A673 (cell line): ENCODE results near the gene ALDOA. TPM values are rescaled to one million over a fixed set of nuclear protein-coding genes. Genes with fewer than 3 reads are reported as not detected.
A peak's percentile ranks its signal among the peaks of the same experiment; 100 is the strongest.

Experiments
- BruUV-seq: library from RNA; stranded (reverse); fragments of 400-500 nt; replicated peaks from 2 replicates; lab custom pipeline; 2021; lab: Mats Ljungman, UMichigan
- CTCF ChIA-PET: fragments of 300-600 bp; sonication (Branson Sonifier 250); formaldehyde crosslinking; loops from one replicate; lab custom pipeline; 2022; ENCODE audit warnings: antibody characterized with exemption; lab: Charles Lee
- POLR2A ChIA-PET: fragments of 300-600 bp; sonication (Branson Sonifier 250); formaldehyde crosslinking; loops from one replicate; lab custom pipeline; 2022; ENCODE audit warnings: antibody characterized with exemption; ENCODE audit not compliant: low non-redundant PET; lab: Charles Lee
- DNase-seq: peaks from one replicate; pipeline ENCODE4 v3.0.0-alpha.2; 2015; ENCODE audit warnings: low spot score
- H3K27ac ChIP-seq: fragments of 200-600 bp; sonication (generic); 2 replicates; pipeline ENCODE4 v1.5.1; 2016; ENCODE audit warnings: mixed run types, low read depth, mild to moderate bottlenecking, mixed read lengths, antibody characterized with exemption, low read length; ENCODE audit not compliant: poor library complexity, severe bottlenecking
- H3K27me3 ChIP-seq: fragments of 200-600 bp; sonication (generic); replicated peaks from 2 replicates; pipeline ENCODE4 v1.6.1; 2017; ENCODE audit warnings: mixed run types, low read depth, mild to moderate bottlenecking, mixed read lengths, antibody characterized with exemption, low read length; ENCODE audit not compliant: insufficient read depth, poor library complexity
- H3K36me3 ChIP-seq: fragments of 200-600 bp; sonication (generic); 2 replicates; pipeline ENCODE4 v1.6.1; 2016; ENCODE audit warnings: mixed run types, mild to moderate bottlenecking, mixed read lengths, antibody characterized with exemption, low read length; ENCODE audit not compliant: insufficient read depth, poor library complexity, severe bottlenecking
- H3K4me1 ChIP-seq: fragments of 200-600 bp; sonication (generic); 2 replicates; pipeline ENCODE4 v1.6.1; 2017; ENCODE audit warnings: mixed run types, mild to moderate bottlenecking, mixed read lengths, antibody characterized with exemption, low read length; ENCODE audit not compliant: insufficient read depth, poor library complexity, severe bottlenecking
- H3K4me3 ChIP-seq: fragments of 200-600 bp; sonication (generic); 2 replicates; pipeline ENCODE4 v1.5.1; 2016; ENCODE audit warnings: low read depth, mixed run types, mild to moderate bottlenecking, mixed read lengths, low read length; ENCODE audit not compliant: poor library complexity, severe bottlenecking
- H3K9me3 ChIP-seq: fragments of 200-600 bp; sonication (generic); 2 replicates; pipeline ENCODE4 v1.6.1; 2016; ENCODE audit warnings: mixed run types, low read depth, mild to moderate bottlenecking, mixed read lengths, antibody characterized with exemption, low read length; ENCODE audit not compliant: poor library complexity, severe bottlenecking
- EZH2 ChIP-seq: fragments of 200-600 bp; sonication (generic); IDR thresholded peaks from 2 replicates; pipeline ENCODE4 v1.6.1; 2017; ENCODE audit warnings: borderline replicate concordance, low read depth, mild to moderate bottlenecking, mixed read lengths, antibody characterized with exemption, low read length; ENCODE audit not compliant: poor library complexity, severe bottlenecking
- intact Hi-C: fragments of 100-400 bp; cut with micrococcal nuclease; formaldehyde crosslinking; loops from one replicate; pipeline ENCODE4 v1.10.0; 2022; ENCODE audit not compliant: unreplicated experiment
- total RNA-seq: library from RNA; stranded (reverse); gene quantifications from 2 replicates; pipeline ENCODE4 v1.2.3, GENCODE V29; 2021
- TF ChIP-seq, protein P1 (sequence below): fragments of 300-800, 200-600 bp; sonication (generic); conservative IDR thresholded peaks from 2 replicates; pipeline ENCODE4 v1.5.1; 2017; ENCODE audit warnings: low read depth, mild to moderate bottlenecking, antibody characterized with exemption, low read length, moderate library complexity, mixed read lengths

The ALDOA gene
- total RNA-seq, 1 experiment from 2014 or later, result 1,729 TPM

DNA sequence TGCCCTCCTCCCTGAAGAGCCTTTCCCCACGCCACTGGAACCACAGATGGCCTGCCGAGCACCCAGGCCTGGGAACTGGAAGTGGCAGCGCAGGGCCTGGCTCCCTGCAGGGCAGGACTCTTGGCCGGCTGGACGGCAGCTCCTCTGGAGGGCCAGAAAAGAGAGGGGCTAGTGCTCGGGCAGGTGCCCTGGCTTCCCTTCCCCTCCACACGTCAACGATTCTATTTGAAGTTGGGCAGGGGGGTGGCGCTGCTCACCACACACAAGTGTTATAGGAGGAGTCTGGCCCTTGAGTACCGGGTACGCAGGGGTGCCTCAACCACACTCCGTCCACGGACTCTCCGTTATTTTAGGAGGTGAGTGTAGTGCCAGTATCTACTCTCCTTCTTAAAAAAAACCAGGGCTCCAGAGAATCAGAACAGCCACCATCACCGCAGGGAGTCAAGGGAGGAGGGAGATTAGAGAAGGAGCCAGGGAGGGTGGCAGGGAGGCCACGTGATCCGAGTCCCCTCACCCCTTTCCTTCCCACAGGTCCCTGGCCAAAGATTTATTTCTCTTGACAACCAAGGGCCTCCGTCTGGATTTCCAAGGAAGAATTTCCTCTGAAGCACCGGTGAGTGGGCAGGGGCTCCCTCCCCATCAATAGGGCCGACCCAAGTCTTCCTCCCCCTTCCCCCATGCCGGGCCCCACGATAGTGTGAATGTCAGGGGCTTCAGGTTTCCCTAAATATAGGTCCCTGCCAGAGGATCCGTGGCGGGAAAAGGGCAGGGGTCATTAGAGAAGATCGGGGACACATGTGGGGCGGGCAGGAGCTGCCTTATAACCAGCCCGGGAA is 1.4 kb upstream of the ALDOA start:
- CTCF ChIA-PET, result no interaction called here
- no peaks in the 10 kb centered on the region for H3K27me3 ChIP-seq
- peak; percentile 83 for DNase-seq
- H3K9me3 ChIP-seq, result no peaks in the 10 kb centered on the region
- no TSS peak for BruUV-seq
- peaks cover 41% of the 10 kb centered on the region for H3K4me1 ChIP-seq
- TF ChIP-seq, protein P1, sequence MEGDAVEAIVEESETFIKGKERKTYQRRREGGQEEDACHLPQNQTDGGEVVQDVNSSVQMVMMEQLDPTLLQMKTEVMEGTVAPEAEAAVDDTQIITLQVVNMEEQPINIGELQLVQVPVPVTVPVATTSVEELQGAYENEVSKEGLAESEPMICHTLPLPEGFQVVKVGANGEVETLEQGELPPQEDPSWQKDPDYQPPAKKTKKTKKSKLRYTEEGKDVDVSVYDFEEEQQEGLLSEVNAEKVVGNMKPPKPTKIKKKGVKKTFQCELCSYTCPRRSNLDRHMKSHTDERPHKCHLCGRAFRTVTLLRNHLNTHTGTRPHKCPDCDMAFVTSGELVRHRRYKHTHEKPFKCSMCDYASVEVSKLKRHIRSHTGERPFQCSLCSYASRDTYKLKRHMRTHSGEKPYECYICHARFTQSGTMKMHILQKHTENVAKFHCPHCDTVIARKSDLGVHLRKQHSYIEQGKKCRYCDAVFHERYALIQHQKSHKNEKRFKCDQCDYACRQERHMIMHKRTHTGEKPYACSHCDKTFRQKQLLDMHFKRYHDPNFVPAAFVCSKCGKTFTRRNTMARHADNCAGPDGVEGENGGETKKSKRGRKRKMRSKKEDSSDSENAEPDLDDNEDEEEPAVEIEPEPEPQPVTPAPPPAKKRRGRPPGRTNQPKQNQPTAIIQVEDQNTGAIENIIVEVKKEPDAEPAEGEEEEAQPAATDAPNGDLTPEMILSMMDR, result peak; percentile 41
- TF ChIP-seq EZH2, result no peak
- peak overlapping the region; percentile 97 for H3K27ac ChIP-seq
- POLR2A ChIA-PET, result no interaction called here
- H3K36me3 ChIP-seq, result peaks cover 36% of the 10 kb centered on the region
- H3K4me3 ChIP-seq, result peak overlapping the region; percentile 85
- intact Hi-C loops, result loop anchor here (10.0 kb wide), 1 partner anchor 631 kb away; the partner anchor contains the start of gene SRCAP

DNA sequence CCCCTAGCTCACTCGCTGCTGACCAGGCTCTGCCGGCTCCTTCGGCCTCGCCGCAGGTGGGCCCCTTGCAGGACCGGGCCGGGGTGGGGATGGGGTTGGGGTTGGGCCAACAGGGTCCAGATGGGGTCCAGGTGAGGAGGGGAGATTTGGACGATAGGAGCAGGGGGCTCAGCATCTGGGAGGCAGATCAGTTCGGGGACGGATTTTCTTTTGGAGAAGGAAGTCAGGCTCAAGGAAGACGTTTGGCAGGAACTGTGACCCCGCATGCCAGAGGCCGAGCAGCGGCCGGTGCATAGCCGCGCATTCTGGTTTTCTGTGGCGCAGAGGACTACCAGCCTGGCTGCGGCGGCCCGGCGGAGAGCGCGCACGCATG is 845 bp upstream of the ALDOA start:
- TF ChIP-seq, protein P1, result no peak
- TF ChIP-seq EZH2, result no peak
- Histone ChIP-seq H3K4me1 (peaks cover 47% of the 10 kb centered on the region), H3K9me3 (no peaks in the 10 kb centered on the region), H3K27me3 (no peaks in the 10 kb centered on the region), H3K36me3 (peaks cover 39% of the 10 kb centered on the region), H3K27ac (peak overlapping the region; percentile 97), H3K4me3 (peak overlapping the region; percentile 85)
- CTCF ChIA-PET, result no interaction called here
- BruUV-seq, result no TSS peak
- POLR2A ChIA-PET, result no interaction called here
- no peak for DNase-seq
- intact Hi-C loops, result loop anchor here (10.0 kb wide), 1 partner anchor 630 kb away; the partner anchor contains the start of gene SRCAP

DNA sequence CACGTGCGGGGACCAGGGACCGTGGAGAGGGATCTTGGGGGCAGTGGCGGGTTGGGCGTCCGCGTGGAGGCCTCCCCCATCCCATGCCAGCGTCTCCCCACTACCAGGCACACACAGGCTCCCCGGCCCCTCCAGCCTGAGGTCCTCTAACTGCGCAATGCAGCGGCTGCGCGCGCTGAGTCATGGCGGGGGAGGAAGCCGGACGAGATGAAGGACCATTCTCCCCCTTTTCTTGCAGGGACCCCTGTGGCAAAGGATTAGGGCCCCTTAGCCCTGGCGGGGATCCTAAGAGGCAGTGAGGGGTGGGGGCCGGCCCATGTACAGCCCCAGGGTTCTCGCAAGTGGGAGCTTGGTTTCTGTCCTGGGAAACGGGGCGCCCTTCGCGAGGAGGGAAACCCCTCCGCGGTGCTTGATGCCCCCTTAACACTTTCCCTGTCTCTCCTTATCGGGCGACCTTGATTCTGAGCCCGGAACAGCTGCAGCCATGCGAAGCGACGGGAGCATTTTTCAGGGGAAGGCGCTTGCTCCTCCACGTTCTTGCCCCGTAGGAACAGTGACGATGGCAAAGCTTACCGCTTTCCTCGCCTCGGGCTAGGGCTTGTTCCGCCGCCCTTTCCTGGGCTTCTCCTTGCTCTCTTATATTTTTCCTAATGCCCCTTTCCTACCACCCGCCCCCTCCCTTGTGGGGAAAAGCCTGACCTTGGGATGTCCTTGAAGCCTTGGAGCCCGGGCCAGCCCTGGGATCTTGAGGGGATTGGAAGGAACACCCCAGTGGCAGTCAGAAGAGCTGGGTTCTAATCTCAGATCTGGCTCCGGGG is 592 bp downstream of the ALDOA start:
- H3K9me3 ChIP-seq, result no peaks in the 10 kb centered on the region
- TSS peak; percentile 32 for BruUV-seq
- H3K4me3 ChIP-seq, result peak overlapping the region; percentile 85
- TF ChIP-seq, protein P1, result no peak
- no peak for TF ChIP-seq EZH2
- intact Hi-C loops, result loop anchor here (10.0 kb wide), 1 partner anchor 629 kb away; the partner anchor contains the start of gene SRCAP
- no peaks in the 10 kb centered on the region for H3K27me3 ChIP-seq
- CTCF ChIA-PET, result no interaction called here
- no peak for DNase-seq
- peaks cover 39% of the 10 kb centered on the region for H3K4me1 ChIP-seq
- H3K27ac ChIP-seq, result peak overlapping the region; percentile 97
- POLR2A ChIA-PET, result interaction anchor here (0.6 kb wide), 2 partner anchors 413 to 1076 kb away, joined by 3 to 20 read pairs; no protein-coding TSS in a partner anchor
- peaks cover 49% of the 10 kb centered on the region for H3K36me3 ChIP-seq
